Measurements from ENCODE around the gene ATF7IP. TPM values are rescaled to one million over a fixed set of nuclear protein-coding genes. Genes with fewer than 3 reads are reported as not detected.
A peak's percentile ranks its signal among the peaks of the same experiment; 100 is the strongest.

Gene ATF7IP
- total RNA-seq, 1 donor, result 33.2 TPM

GRCh38 chr12:14482361-14482760 lies 116.9 kb downstream of the ATF7IP start:
- H3K4me3 ChIP-seq (ENCODE audit: low read depth, low read length), result no peak overlapping the region
- no peak for DNase-seq (ENCODE audit: low read depth)
- no peak for TF ChIP-seq CTCF (IDR thresholded peaks at IDR 0.05; ENCODE audit: insufficient read depth, low read depth, low read length)

- no peak overlapping the region for H3K4me3 ChIP-seq (ENCODE audit: low read depth, low read length)
- DNase-seq (ENCODE audit: low read depth), result no peak
- no peak for TF ChIP-seq CTCF (IDR thresholded peaks at IDR 0.05; ENCODE audit: insufficient read depth, low read depth, low read length)
Measured at GRCh38 chr12:14482886-14483285, 117.4 kb downstream of the ATF7IP start.

GRCh38 chr12:14495326-14495725 lies 129.8 kb downstream of the ATF7IP start:
- TF ChIP-seq CTCF (IDR thresholded peaks at IDR 0.05; ENCODE audit: insufficient read depth, low read depth, low read length), result no peak
- DNase-seq (ENCODE audit: low read depth), result no peak
- H3K4me3 ChIP-seq (ENCODE audit: low read depth, low read length), result no peak overlapping the region

GRCh38 chr12:14505626-14506596 lies 140.4 kb downstream of the ATF7IP start:
- H3K4me3 ChIP-seq (ENCODE audit: low read depth, low read length), result no peak overlapping the region
- no peak for DNase-seq (ENCODE audit: low read depth)
- no peak for TF ChIP-seq CTCF (IDR thresholded peaks at IDR 0.05; ENCODE audit: insufficient read depth, low read depth, low read length)

- DNase-seq (ENCODE audit: low read depth), result no peak
- no peak for TF ChIP-seq CTCF (IDR thresholded peaks at IDR 0.05; ENCODE audit: insufficient read depth, low read depth, low read length)
- H3K4me3 ChIP-seq (ENCODE audit: low read depth, low read length), result no peak overlapping the region
Measured at GRCh38 chr12:14510574-14510973, 145.1 kb downstream of the ATF7IP start.

- peak; percentile 41 for TF ChIP-seq CTCF (IDR thresholded peaks at IDR 0.05; ENCODE audit: insufficient read depth, low read depth, low read length)
- DNase-seq (ENCODE audit: low read depth), result peak; percentile 34
- H3K4me3 ChIP-seq (ENCODE audit: low read depth, low read length), result no peak overlapping the region
Measured at GRCh38 chr12:14514154-14514842, 148.8 kb downstream of the ATF7IP start.

Measured in fibroblast of villous mesenchyme (primary cell).